Spleen (tissue), 11 donors: ENCODE data around the gene BZW2. TPM values are rescaled to one million over a fixed set of nuclear protein-coding genes. Genes with fewer than 3 reads are reported as not detected.

Experiments
- DNase-seq: peaks from one replicate; pipeline ENCODE4 v3.0.0-alpha.2; 2020
- H3K27ac ChIP-seq, 8 donors: fragments of 200-600 bp; sonication (generic) in 7 of 8; 1 replicate in 4 of 8; 2 replicates in 4 of 8; pipeline versions ENCODE4 v1.5.0 to v1.8.0; 2016 to 2021; ENCODE audit warnings: inconsistent platforms in 4 of 8, mild to moderate bottlenecking in 4 of 8, moderate library complexity in 1 of 8
- H3K27me3 ChIP-seq, 7 donors: fragments of 200-600 bp; sonication (generic) in 6 of 7; replicated peaks in 1 of 7; 1 replicate in 4 of 7; 2 replicates in 3 of 7; pipeline versions ENCODE4 v1.5.0 to v1.8.0; 2016 to 2021; ENCODE audit warnings: inconsistent platforms in 3 of 7, mild to moderate bottlenecking in 1 of 7
- H3K36me3 ChIP-seq, 6 donors: fragments of 200-600 bp; sonication (generic) in 5 of 6; 1 replicate in 4 of 6; 2 replicates in 2 of 6; pipeline versions ENCODE4 v1.5.0 to v1.8.0; 2016 to 2021; ENCODE audit warnings: inconsistent platforms in 2 of 6
- H3K4me1 ChIP-seq, 6 donors: fragments of 200-600 bp; sonication (generic) in 5 of 6; 1 replicate in 3 of 6; 2 replicates in 3 of 6; pipeline versions ENCODE4 v1.5.0 to v1.8.0; 2016 to 2021; ENCODE audit warnings: inconsistent platforms in 3 of 6
- H3K4me3 ChIP-seq, 8 donors: fragments of 200-600 bp; sonication (generic) in 7 of 8; 1 replicate in 4 of 8; 2 replicates in 4 of 8; pipeline versions ENCODE4 v1.5.0 to v1.8.0; 2016 to 2021; ENCODE audit warnings: inconsistent platforms in 4 of 8, mild to moderate bottlenecking in 4 of 8, moderate library complexity in 2 of 8
- H3K9me3 ChIP-seq, 8 donors: fragments of 200-600 bp; sonication (generic) in 7 of 8; 1 replicate in 4 of 8; 2 replicates in 4 of 8; pipeline versions ENCODE4 v1.5.0 to v1.8.0; 2016 to 2021; ENCODE audit warnings: inconsistent platforms in 4 of 8
- POLR2A ChIP-seq, 3 donors: fragments of 450-650 bp; IDR thresholded peaks; one replicate each; pipeline ENCODE4 v1.5.1; 2017; ENCODE audit warnings: antibody characterized with exemption in 3 of 3, mild to moderate bottlenecking in 1 of 3
- POLR2AphosphoS5 ChIP-seq, 3 donors: sonication (generic); formaldehyde crosslinking; IDR thresholded peaks; one replicate each; pipeline ENCODE4 v1.5.1; 2017; ENCODE audit warnings: antibody characterized with exemption in 3 of 3
- WGBS, 5 donors: extraction: QIAGEN DNeasy Blood & Tissue Kit in 3 of 5; methylation state at CpG; one replicate each; pipeline versions ENCODE4 v1.1.5 to v1.1.7; 2013 to 2018; 5-methylcytosine and 5-hydroxymethylcytosine counted together
- intact Hi-C: fragments of 100-400 bp; cut with DNase I; formaldehyde crosslinking; loops from one replicate; pipeline ENCODE4 v1.15.0; 2023; ENCODE audit warnings: low total_unique reads
- polyA plus RNA-seq, 3 donors: library from polyadenylated mRNA; stranded (reverse); fragments of 200-250 nt; gene quantifications; one replicate each; pipeline ENCODE4 v1.2.1, GENCODE V29; 2013
- total RNA-seq, 7 donors: library from RNA; depleted of rRNA in 3 of 7; stranded (reverse); fragments of >200 nt in 3 of 7; fragmentation: NEBNext Ultra II Directional in 4 of 7; extraction: Animal tissue kit (Norgen Biotek cat#: 25700) in 4 of 7; gene quantifications; one replicate each; pipeline versions ENCODE4 v1.1.0 to v1.2.1, GENCODE V29; 2016 to 2021
- TF ChIP-seq, protein P1 (sequence below), 11 experiments: fragments of 200-600 bp in 7 of 11; fragments of 450-650 bp in 4 of 11; sonication (generic) in 4 of 11; IDR thresholded peaks in 8 of 11; conservative IDR thresholded peaks in 3 of 11; 1 replicate in 7 of 11; 2 replicates in 4 of 11; pipeline versions ENCODE4 v1.4.0 to v1.8.0; 2016 to 2021; ENCODE audit warnings: antibody characterized with exemption in 11 of 11, inconsistent platforms in 4 of 11, mild to moderate bottlenecking in 1 of 11
- donor health status: healthy with polysubstance abuse.
- donor health status: DM: no; HTN: no; CAD: no; lungs with moderate emphysema.
- donor health status: DM: no; HTN: no; CAD: no.
- donor health status: Bipolar disorder and iron deficiency.
- donor health status: healthy.
- donor health status: DM: no; HTN: no; CAD: no.
- donor health status: DM: yes; HTN: yes; CAD: no.

BZW2 gene
- total and polyA plus RNA-seq, 10 donors, result 19.4 to 40.5 (median 26.8) TPM

DNA sequence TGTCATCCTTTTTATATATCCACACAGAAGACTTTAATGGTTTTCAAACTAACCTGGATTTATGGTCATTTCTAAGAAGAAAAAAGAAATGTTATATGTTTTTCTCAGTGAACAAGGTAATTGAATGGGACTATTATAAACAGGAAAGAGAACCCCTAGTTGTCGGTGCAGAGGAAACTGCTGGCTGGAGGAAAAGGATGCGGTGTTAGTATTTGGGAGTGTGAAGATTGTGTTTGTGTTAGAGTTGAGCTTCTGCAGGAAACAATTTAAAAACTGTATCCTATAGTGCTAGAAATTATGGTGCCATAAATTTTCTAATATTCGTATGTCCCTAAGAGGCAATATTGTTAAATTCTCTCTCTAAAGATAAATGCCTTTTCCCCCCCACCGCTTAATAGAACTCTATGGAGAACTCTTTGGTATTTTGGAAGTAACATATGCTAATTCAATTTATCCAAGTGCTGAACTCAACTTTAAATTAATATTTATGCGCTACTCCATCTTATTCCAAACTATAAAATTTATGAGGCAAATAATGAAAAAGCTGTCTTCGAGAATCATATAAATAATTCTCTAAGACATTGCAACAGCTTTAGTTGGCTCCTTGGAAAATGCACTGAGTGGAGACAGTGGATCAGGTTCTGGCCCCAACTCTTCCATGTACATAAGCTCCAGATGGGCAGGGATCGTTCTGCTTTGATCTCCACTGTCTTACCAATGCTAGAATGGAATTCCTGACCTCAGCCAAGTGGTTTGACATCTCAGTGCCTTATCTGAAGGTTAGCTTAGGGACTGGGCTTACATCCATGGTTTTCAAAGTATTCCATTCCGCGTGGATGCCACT, 5.6 kb downstream of the BZW2 start:
- intact Hi-C loops, result no loop called here
- Histone ChIP-seq H3K4me1 (peaks cover 13 to 47% (median 33%) of the 10 kb centered on the region in 6 donors), H3K27me3 (no peaks in the 10 kb centered on the region), H3K4me3 (no peak overlapping the region), H3K36me3 (no peaks in the 10 kb centered on the region), H3K9me3 (no peaks in the 10 kb centered on the region), H3K27ac (no peak overlapping the region)
- DNase-seq, result no peak
- TF ChIP-seq POLR2A (IDR thresholded peaks at IDR 0.05) (no peak), POLR2AphosphoS5 (IDR thresholded peaks at IDR 0.05) (no peak)
- 45 to 59% (median 53%) methylated on average over 9 of the region's 9 CpGs for WGBS, 5 donors

DNA sequence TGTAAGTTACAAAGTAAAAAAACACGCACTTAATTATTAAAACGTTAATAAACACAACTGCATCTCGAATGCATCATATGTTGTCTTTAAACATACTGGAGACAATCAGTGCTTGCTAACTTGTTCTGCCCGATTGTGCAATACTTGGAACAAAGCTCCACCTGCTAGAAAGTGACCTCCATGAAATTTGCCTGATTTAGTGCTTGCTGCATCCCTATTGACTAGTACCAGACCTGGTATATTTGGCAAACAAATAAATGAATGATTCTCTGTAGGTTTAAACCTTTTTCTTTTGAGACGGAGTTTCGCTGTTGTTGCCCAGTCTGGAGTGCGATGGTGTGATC, 6.2 kb downstream of the BZW2 start:
- intact Hi-C loops, result no loop called here
- H3K9me3 ChIP-seq, result no peaks in the 10 kb centered on the region
- no peaks in the 10 kb centered on the region for H3K36me3 ChIP-seq
- DNase-seq, result no peak
- TF ChIP-seq, protein P1, sequence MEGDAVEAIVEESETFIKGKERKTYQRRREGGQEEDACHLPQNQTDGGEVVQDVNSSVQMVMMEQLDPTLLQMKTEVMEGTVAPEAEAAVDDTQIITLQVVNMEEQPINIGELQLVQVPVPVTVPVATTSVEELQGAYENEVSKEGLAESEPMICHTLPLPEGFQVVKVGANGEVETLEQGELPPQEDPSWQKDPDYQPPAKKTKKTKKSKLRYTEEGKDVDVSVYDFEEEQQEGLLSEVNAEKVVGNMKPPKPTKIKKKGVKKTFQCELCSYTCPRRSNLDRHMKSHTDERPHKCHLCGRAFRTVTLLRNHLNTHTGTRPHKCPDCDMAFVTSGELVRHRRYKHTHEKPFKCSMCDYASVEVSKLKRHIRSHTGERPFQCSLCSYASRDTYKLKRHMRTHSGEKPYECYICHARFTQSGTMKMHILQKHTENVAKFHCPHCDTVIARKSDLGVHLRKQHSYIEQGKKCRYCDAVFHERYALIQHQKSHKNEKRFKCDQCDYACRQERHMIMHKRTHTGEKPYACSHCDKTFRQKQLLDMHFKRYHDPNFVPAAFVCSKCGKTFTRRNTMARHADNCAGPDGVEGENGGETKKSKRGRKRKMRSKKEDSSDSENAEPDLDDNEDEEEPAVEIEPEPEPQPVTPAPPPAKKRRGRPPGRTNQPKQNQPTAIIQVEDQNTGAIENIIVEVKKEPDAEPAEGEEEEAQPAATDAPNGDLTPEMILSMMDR (IDR thresholded peaks at IDR 0.05 in 8 of 11, conservative IDR thresholded peaks at IDR 0.05 in 3 of 11), result no peak
- TF ChIP-seq POLR2AphosphoS5 (IDR thresholded peaks at IDR 0.05) (no peak), POLR2A (IDR thresholded peaks at IDR 0.05) (no peak)
- H3K27me3 ChIP-seq, result no peaks in the 10 kb centered on the region
- H3K27ac ChIP-seq, result no peak overlapping the region
- 88 to 94% (median 89%) methylated on average over 7 of the region's 7 CpGs for WGBS, 5 donors
- H3K4me3 ChIP-seq, result no peak overlapping the region
- peaks cover 10 to 41% (median 27%) of the 10 kb centered on the region in 6 donors for H3K4me1 ChIP-seq

DNA sequence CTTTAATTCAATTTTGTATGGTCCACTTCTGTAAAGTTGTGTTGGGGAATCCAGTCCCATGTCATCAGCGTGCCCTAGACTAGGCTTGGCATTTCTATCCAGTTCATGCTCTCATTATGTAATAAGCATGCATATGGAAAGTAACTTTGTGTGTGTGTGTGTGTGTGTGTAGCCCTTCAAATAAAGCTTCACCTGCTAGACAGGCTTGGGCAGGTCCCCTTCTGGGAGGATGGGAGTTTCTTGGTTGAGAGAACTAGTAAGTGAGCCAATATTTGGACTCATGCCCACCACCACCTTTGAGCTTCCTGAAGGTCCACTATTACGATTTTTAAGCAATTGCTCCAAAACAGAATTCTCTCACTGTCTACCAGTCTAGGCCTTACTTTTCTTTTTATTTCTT, 6.9 kb downstream of the BZW2 start:
- H3K9me3 ChIP-seq, result no peaks in the 10 kb centered on the region
- DNase-seq, result no peak
- no peaks in the 10 kb centered on the region for H3K36me3 ChIP-seq
- no peaks in the 10 kb centered on the region for H3K27me3 ChIP-seq
- H3K4me1 ChIP-seq, result peaks cover 4 to 37% (median 20%) of the 10 kb centered on the region in 6 donors
- WGBS, 5 donors, result 73 to 89% (median 76%) methylated on average over 2 of the region's 2 CpGs
- H3K4me3 ChIP-seq, result no peak overlapping the region
- intact Hi-C loops, result no loop called here
- TF ChIP-seq POLR2AphosphoS5 (IDR thresholded peaks at IDR 0.05) (no peak), POLR2A (IDR thresholded peaks at IDR 0.05) (no peak)
- TF ChIP-seq, protein P1 (IDR thresholded peaks at IDR 0.05 in 8 of 11, conservative IDR thresholded peaks at IDR 0.05 in 3 of 11), result no peak
- H3K27ac ChIP-seq, result no peak overlapping the region

DNA sequence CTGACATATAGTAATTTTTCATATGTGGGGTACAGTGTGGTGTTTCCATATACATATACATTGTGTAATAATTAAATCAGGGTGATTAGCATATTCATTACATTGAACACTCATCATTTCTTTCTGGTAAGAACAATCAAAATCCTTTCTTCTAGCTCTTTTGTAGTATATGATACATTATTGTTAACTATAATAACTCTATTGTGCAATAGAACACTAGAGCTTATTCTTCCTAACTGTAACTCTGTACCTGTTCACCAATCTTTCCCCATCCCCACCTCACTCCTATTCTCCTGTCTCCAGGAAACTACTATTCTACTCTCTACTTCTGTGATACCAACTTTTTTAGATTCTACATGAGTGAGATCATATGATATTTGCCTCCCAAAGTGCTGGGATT, 9.4 kb downstream of the BZW2 start:
- Histone ChIP-seq H3K36me3 (no peaks in the 10 kb centered on the region), H3K27ac (no peak overlapping the region), H3K4me1 (peaks cover 3 to 34% (median 11%) of the 10 kb centered on the region in 6 donors), H3K9me3 (no peaks in the 10 kb centered on the region), H3K27me3 (no peaks in the 10 kb centered on the region), H3K4me3 (no peak overlapping the region)
- TF ChIP-seq POLR2AphosphoS5 (IDR thresholded peaks at IDR 0.05) (no peak), POLR2A (IDR thresholded peaks at IDR 0.05) (no peak)
- TF ChIP-seq, protein P1 (IDR thresholded peaks at IDR 0.05 in 8 of 11, conservative IDR thresholded peaks at IDR 0.05 in 3 of 11), result no peak
- no peak for DNase-seq
- intact Hi-C loops, result no loop called here
